Fibroblast of the aortic adventitia (primary cell): ENCODE data around the gene KRT14. TPM values are rescaled to one million over a fixed set of nuclear protein-coding genes. Genes with fewer than 3 reads are reported as not detected.

Experiments used
- DNase-seq: peaks from one replicate; pipeline ENCODE4 v3.0.0-alpha.2; 2010; ENCODE audit warnings: low read depth
- H3K4me3 ChIP-seq: 2 replicates; pipeline ENCODE4 v1.5.1; 2011; ENCODE audit warnings: low read depth, mild to moderate bottlenecking, control low read depth, low read length, moderate library complexity
- total RNA-seq: library from RNA; depleted of rRNA; stranded (reverse); fragments of >200 nt; gene quantifications from 2 replicates; pipeline ENCODE4 v1.2.3, GENCODE V29; 2012; ENCODE audit warnings: low replicate concordance
- TF ChIP-seq, protein P1 (sequence below): IDR thresholded peaks from 2 replicates; pipeline ENCODE4 v1.5.1; 2011; ENCODE audit warnings: mild to moderate bottlenecking, low read length, control low read depth, inconsistent platforms; ENCODE audit not compliant: insufficient read depth

The KRT14 gene
- total RNA-seq, 1 donor, result 1.3 TPM

GRCh38 chr17:41595585-41595984, 8.9 kb upstream of the KRT14 start:
- DNase-seq, result no peak
- TF ChIP-seq, protein P1, sequence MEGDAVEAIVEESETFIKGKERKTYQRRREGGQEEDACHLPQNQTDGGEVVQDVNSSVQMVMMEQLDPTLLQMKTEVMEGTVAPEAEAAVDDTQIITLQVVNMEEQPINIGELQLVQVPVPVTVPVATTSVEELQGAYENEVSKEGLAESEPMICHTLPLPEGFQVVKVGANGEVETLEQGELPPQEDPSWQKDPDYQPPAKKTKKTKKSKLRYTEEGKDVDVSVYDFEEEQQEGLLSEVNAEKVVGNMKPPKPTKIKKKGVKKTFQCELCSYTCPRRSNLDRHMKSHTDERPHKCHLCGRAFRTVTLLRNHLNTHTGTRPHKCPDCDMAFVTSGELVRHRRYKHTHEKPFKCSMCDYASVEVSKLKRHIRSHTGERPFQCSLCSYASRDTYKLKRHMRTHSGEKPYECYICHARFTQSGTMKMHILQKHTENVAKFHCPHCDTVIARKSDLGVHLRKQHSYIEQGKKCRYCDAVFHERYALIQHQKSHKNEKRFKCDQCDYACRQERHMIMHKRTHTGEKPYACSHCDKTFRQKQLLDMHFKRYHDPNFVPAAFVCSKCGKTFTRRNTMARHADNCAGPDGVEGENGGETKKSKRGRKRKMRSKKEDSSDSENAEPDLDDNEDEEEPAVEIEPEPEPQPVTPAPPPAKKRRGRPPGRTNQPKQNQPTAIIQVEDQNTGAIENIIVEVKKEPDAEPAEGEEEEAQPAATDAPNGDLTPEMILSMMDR, result no peak
- H3K4me3 ChIP-seq, result no peak overlapping the region

- no peak for DNase-seq
- TF ChIP-seq, protein P1, result no peak
Observed at GRCh38 chr17:41594363-41594915, 7.7 kb upstream of the KRT14 start.

GRCh38 chr17:41593306-41593981, 6.7 kb upstream of the KRT14 start:
- no peak overlapping the region for H3K4me3 ChIP-seq
- DNase-seq, result no peak
- TF ChIP-seq, protein P1, result no peak

More at GRCh38 chr17:41594363-41594915, 7.7 kb upstream of the KRT14 start:
- H3K4me3 ChIP-seq, result no peak overlapping the region

DNA sequence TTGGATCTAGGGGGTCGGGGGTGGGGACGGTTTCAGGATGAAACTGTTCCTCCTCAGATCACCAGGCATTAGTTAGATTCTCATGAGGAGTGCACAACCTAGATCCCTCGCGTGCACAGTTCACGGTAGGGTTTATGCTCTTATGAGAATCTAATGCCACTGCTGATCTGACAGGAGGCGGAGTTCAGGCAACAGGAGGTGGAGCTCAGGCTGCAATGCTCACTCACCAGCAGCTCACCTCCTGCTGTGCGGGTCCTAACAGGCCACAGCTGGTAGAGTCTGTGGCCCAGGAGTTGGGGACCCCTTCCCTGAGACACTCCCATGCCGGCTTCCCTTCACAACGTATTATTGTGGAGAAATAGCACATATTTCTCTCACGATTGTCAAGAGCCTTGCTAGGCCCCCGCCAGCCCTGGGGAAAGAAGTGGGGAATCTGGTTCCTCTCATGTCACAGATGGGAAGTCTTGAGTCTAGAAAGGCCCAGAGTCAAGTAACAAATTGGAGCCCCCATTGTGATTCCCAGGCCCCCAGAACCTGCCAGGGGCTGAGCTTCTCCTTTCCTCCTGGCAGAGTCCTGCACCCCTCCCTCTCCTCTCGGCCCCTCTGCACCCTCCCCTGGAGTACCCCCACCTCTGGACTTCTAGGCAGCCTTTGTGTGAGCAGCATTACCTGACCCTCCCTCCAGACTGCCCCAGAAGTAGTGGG, 6.1 kb upstream of the KRT14 start:
- DNase-seq, result no peak
- TF ChIP-seq, protein P1, result no peak
- no peak overlapping the region for H3K4me3 ChIP-seq

GRCh38 chr17:41589301-41589700, 2.6 kb upstream of the KRT14 start:
- DNase-seq, result no peak
- TF ChIP-seq, protein P1, result no peak
- no peak overlapping the region for H3K4me3 ChIP-seq

- DNase-seq, result peak; percentile 64
- H3K4me3 ChIP-seq, result no peak overlapping the region
- TF ChIP-seq, protein P1, result no peak
Observed at GRCh38 chr17:41588126-41588810, 1.6 kb upstream of the KRT14 start.
